GM20431 (cell line): ENCODE results near the gene NXPH4.

ENCODE experiments used
- in situ Hi-C: fragments of 300-500 bp; cut with MseI, MboI; formaldehyde crosslinking; loops from one replicate; pipeline ENCODE4 v1.15.0; 2020; ENCODE audit warnings: low sequenced_read_pairs; ENCODE audit not compliant: unreplicated experiment

NXPH4 gene

DNA sequence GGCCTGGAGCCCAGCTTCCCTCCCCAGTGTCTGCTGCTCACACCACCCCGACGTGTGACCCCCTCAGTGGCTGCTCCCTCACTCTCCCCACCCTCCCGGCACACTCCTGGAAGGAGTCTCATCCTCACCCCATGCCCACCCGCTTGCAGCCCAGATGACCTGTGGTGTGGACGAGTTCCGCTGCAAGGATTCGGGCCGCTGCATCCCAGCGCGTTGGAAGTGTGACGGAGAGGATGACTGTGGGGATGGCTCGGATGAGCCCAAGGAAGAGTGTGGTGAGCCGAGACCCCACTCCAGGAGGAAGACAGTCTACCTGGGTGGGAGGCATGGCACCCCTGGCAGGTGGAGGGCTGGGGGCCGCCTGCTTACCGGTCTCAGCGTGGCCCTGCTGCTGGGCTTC is 15.0 kb upstream of the NXPH4 start:
- in situ Hi-C loops = no loop called here

GRCh38 chr12:57202321-57202720 is 14.3 kb upstream of the NXPH4 start:
- in situ Hi-C loops = no loop called here

DNA sequence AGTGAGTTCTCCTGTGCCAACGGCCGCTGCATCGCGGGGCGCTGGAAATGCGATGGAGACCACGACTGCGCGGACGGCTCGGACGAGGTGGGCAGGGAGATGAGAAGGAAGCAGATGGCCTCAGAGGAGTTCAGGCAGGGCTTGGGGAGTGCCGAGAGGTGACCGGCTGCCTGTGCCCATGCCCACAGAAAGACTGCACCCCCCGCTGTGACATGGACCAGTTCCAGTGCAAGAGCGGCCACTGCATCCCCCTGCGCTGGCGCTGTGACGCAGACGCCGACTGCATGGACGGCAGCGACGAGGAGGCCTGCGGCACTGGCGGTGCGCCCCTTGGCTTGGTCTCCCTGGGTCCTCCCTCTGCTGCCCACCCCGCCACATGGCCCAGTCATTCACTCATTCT is 13.4 kb upstream of the NXPH4 start:
- in situ Hi-C loops = no loop called here

GRCh38 chr12:57203791-57204190 is 12.8 kb upstream of the NXPH4 start:
- in situ Hi-C loops = no loop called here

DNA sequence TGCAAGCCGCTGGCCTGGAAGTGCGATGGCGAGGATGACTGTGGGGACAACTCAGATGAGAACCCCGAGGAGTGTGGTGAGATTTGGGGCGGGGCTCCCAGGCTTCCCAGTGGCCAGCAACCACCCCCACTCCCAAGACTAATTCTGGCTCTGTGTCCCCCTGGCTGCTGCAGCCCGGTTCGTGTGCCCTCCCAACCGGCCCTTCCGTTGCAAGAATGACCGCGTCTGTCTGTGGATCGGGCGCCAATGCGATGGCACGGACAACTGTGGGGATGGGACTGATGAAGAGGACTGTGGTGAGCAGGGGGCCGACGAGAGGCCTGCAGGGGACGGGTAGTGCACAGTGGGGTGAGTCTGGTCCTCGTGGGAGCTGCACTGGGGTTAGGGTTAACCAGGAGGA is 12.1 kb upstream of the NXPH4 start:
- in situ Hi-C loops = no loop called here

DNA sequence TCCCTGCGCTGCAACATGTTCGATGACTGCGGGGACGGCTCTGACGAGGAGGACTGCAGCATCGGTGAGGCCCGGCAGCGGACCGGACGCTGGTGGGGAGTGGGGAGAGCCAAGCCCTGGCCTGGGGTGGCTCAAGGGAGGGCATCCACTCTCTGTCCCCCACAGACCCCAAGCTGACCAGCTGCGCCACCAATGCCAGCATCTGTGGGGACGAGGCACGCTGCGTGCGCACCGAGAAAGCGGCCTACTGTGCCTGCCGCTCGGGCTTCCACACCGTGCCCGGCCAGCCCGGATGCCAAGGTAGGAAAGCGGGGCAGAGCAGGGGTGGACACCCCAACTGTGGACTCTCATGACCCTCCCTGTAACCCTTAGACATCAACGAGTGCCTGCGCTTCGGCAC is 11.4 kb upstream of the NXPH4 start:
- in situ Hi-C loops = no loop called here

DNA sequence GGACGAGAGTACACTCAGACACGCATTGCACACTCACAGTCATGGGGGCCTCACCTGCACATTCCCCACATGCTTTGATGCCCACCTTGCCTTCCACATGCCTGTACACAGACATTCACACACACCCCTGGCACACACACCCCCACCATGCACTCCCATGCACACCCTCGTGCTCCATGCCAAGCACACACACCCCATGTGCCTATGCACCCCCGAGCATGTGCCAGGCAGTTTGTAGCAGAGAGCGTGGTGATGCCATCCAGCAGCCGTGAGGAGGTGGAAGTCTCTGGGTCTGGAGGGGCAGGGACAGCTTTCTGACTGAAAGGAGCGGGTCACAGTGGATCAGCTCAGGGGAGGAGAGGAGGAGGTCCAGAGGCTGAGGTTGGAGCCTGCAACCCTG is 10.7 kb upstream of the NXPH4 start:
- in situ Hi-C loops = no loop called here

- in situ Hi-C loops = no loop called here
Measured at GRCh38 chr12:57207731-57208630, 8.6 kb upstream of the NXPH4 start.

DNA sequence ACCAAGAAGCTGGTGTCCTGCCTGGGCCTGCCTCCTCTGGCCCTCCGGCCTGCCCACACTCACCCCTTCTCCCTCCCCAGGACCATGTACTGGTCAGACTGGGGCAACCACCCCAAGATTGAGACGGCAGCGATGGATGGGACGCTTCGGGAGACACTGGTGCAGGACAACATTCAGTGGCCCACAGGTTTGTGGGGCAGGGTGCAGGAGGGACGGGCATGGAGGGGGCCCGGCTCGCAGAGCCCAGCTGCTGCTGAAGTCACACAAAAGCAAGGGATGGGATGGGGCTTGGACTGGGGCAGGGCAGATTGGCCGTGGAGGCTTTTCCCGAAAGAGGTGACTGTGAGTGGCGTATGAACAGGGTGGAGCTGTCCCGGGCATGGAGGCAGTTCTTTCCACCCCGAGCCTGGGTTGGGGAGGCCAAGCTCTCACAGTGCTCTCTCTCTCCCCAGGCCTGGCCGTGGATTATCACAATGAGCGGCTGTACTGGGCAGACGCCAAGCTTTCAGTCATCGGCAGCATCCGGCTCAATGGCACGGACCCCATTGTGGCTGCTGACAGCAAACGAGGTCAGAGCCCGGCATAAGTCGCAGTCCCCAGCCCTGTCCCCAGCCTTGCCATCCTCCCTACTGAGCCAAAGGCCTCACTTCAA is 7.8 kb upstream of the NXPH4 start:
- in situ Hi-C loops = no loop called here

GRCh38 chr12:57209916-57210315 is 6.7 kb upstream of the NXPH4 start:
- in situ Hi-C loops = no loop called here

DNA sequence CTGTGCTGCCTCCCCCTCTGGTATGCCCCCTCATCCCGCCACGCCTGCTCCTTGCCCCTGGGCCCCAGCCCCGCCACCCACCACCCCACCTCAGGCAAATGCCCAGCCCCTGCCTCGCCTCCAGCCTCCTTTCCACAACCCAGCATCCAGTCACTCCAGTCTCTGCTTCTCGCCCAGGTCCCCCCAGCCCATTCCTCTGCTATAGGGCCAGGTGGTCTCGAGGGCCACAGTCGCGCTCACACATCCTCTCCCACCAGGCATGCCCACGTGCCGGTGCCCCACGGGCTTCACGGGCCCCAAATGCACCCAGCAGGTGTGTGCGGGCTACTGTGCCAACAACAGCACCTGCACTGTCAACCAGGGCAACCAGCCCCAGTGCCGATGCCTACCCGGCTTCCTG is 6.1 kb upstream of the NXPH4 start:
- in situ Hi-C loops = no loop called here

DNA sequence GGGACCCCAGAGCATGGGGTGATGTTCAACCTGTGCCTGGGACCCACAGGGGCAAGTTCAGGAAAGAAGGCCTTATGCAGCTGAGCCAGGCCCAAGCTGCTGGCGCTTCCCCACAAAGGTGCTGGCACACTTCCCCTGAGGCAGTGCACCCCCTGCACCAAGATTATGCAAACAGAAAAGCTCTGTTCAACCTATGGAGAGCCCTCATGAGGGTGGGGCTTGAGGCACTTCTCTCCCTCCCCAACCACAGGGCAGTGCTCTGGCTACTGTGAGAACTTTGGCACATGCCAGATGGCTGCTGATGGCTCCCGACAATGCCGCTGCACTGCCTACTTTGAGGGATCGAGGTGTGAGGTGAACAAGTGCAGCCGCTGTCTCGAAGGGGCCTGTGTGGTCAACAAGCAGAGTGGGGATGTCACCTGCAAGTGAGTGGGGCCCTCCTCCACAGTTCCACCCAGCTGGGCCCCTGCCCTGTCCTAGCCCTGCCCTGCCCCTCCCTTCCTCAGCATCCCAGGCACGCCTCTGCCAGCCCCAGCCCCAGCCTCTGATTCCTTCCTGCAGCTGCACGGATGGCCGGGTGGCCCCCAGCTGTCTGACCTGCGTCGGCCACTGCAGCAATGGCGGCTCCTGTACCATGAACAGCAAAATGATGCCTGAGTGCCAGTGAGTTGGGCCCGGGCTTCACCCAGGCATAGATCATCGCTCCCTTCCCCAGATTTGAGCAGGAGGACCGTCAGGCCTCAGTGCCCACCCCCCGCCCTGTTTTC is 5.5 kb upstream of the NXPH4 start:
- in situ Hi-C loops = no loop called here

GRCh38 chr12:57211791-57212700 is 4.5 kb upstream of the NXPH4 start:
- in situ Hi-C loops = no loop called here

- in situ Hi-C loops = no loop called here
Measured at GRCh38 chr12:57212701-57213057, 3.9 kb upstream of the NXPH4 start.

GRCh38 chr12:57213058-57213715 is 3.4 kb upstream of the NXPH4 start:
- in situ Hi-C loops = no loop called here

DNA sequence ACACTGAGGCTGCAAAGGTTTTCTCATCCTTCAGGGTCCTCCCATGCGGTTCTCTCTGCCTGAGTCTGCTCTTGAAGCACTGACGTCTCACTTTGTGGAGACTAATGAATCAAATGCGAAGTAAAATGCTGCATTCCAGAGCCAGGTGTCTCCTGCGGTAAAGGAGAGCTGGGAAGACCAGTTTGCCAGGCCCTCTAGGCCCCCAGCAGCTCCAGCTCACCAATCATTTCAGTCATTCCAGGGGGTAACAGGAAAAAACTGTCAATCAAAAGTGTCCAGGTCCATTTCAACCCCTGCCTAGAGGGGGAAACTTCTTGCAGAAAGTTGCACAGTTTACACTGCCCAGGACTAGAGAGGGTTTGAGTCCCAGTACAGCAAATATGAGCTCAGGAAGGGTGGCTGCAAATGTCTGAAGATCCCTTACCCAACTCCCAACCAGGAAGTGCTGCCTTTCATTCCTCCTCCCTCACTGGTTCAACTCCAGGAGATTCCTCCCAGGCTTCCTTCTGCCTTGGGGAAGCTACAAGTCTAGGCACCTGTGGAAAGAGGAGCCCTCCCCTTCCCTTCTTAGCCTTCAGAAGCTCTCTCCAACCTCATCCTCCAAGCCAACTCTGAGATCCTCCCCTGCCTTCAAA is 2.7 kb upstream of the NXPH4 start:
- in situ Hi-C loops = no loop called here

- in situ Hi-C loops = no loop called here
Measured at GRCh38 chr12:57214398-57214781, 2.2 kb upstream of the NXPH4 start.

DNA sequence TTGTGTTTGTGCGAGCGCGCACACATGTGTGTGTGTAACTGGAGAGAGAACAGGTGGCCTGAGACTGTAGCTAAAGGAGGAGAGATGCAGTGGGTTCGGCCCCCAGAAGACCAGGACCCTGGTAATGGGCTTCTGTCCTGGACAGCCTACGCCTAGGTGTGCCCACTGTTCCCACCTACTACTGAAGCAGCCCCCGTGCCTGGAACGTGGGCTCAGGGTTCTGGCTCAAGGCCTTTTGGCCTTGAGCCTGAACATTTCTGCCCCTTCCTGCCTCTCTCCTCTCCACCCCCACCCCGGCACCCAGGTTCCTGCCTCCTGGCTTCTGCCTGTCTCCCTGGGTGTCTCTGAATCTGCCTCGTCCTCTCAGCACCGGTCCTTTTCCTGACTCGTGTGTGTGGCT is 1.5 kb upstream of the NXPH4 start:
- in situ Hi-C loops = no loop called here

DNA sequence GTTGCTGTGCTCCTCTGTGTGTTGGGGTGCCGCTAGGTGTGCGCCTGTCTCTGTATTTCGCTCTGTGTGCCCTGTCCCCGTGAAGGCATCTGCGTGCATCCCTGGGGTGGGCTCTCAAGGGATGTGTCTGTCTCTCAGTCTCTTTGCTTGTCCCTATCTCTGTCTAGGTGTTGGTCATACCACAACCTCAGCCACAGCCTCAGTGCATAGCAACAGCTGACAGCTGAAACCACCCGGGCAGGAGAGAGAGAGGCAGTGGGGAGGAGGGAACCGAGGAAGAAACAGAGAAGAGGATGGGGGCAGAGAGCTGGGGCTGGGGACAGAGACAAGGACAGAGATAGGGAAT is 953 bp upstream of the NXPH4 start:
- in situ Hi-C loops = no loop called here
